HG03520 (cell line): ENCODE results near the gene GLA.

Experiments used
- ATAC-seq: cut with Tn5 transposase; IDR thresholded peaks from one replicate; pipeline ENCODE4 v1.9.1; 2021; ENCODE audit warnings: mild to moderate bottlenecking, moderate library complexity; ENCODE audit not compliant: unreplicated experiment

GLA gene

GRCh38 chrX:101398694-101399093 is 9.0 kb downstream of the GLA start:
- ATAC-seq = no peak

GRCh38 chrX:101397779-101398178 is 9.9 kb downstream of the GLA start:
- ATAC-seq = no peak

GRCh38 chrX:101395789-101396188 is 11.9 kb downstream of the GLA start:
- ATAC-seq = no peak

GRCh38 chrX:101394372-101394771 is 13.4 kb downstream of the GLA start:
- ATAC-seq = no peak

- no peak for ATAC-seq
Measured at GRCh38 chrX:101393530-101394305, 14.0 kb downstream of the GLA start.

GRCh38 chrX:101391831-101392230 is 15.9 kb downstream of the GLA start:
- ATAC-seq = no peak

GRCh38 chrX:101390664-101391525 is 16.8 kb downstream of the GLA start, which contains the start of gene RPL36A:
TSS of gene RPL36A (plus strand) at chrX:101391011. CDS start at chrX:101391044, 33 bp downstream.
- ATAC-seq = peak; percentile 67

- ATAC-seq = no peak
Measured at GRCh38 chrX:101388604-101389003, 19.1 kb downstream of the GLA start.

- no peak for ATAC-seq
Measured at GRCh38 chrX:101386542-101386885, 21.2 kb downstream of the GLA start.

- peak; percentile 62 for ATAC-seq
Measured at GRCh38 chrX:101385795-101386541, 21.8 kb downstream of the GLA start, which contains the start of gene BTK. TSS of gene BTK (minus strand) at chrX:101386191. CDS start at chrX:101375284, 10,907 bp downstream.

GRCh38 chrX:101385026-101385684 is 22.6 kb downstream of the GLA start:
- ATAC-seq = no peak

- peak; percentile 57 for ATAC-seq
Measured at GRCh38 chrX:101383679-101384205, 24.0 kb downstream of the GLA start.

- ATAC-seq = no peak
Measured at GRCh38 chrX:101377547-101377946, 30.2 kb downstream of the GLA start.

- peak; percentile 69 for ATAC-seq
Measured at GRCh38 chrX:101370888-101371504, 36.7 kb downstream of the GLA start.

GRCh38 chrX:101369687-101370086 is 38.0 kb downstream of the GLA start:
- ATAC-seq = no peak

GRCh38 chrX:101368800-101369199 is 38.9 kb downstream of the GLA start:
- ATAC-seq = no peak

- ATAC-seq = no peak
Measured at GRCh38 chrX:101365301-101365795, 42.4 kb downstream of the GLA start.

- no peak for ATAC-seq
Measured at GRCh38 chrX:101362757-101363156, 45.0 kb downstream of the GLA start.

GRCh38 chrX:101362116-101362515 is 45.6 kb downstream of the GLA start:
- no peak for ATAC-seq

- no peak for ATAC-seq
Measured at GRCh38 chrX:101360390-101360789, 47.3 kb downstream of the GLA start.
